Measurements from ENCODE around the gene HCCS. TPM values are rescaled to one million over a fixed set of nuclear protein-coding genes. Genes with fewer than 3 reads are reported as not detected.

The HCCS gene
- total RNA-seq, 1 experiment from 2014 or later, result 28.2 TPM

DNA sequence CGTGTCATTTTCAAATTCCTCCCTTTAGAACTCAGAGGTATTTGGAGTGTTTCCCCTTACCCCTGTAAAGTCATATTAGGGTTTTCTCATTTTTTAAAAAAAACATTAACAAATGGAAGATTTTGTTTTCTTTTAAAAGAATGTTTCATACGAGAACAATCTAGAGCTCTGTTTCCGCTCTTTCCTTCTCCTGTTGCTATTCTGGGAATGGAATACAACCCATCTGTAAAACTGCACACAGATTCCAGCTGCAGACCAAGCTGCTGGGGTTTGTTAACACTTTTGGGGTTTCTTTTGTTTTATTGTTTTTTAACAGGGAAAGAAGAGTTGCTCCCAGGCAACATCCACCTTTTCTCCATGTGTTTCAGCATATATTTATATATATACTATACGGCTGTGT lies 61.3 kb downstream of the HCCS start (continued):
- TF ChIP-seq ZFX (IDR thresholded peaks at IDR 0.05), result no peak

Other genes starting within 250 kb of the HCCS start
- not detected for gene AMELX, start 182.1 kb downstream of the HCCS start, total RNA-seq (2021; ENCODE audit: unreplicated experiment)